HG02852 (cell line): ENCODE measurements around the gene TRPM1.

Source experiments
- ATAC-seq: cut with Tn5 transposase; IDR thresholded peaks from one replicate; pipeline ENCODE4 v1.9.1; 2021; ENCODE audit warnings: mild to moderate bottlenecking, moderate library complexity; ENCODE audit not compliant: unreplicated experiment

The TRPM1 gene

DNA sequence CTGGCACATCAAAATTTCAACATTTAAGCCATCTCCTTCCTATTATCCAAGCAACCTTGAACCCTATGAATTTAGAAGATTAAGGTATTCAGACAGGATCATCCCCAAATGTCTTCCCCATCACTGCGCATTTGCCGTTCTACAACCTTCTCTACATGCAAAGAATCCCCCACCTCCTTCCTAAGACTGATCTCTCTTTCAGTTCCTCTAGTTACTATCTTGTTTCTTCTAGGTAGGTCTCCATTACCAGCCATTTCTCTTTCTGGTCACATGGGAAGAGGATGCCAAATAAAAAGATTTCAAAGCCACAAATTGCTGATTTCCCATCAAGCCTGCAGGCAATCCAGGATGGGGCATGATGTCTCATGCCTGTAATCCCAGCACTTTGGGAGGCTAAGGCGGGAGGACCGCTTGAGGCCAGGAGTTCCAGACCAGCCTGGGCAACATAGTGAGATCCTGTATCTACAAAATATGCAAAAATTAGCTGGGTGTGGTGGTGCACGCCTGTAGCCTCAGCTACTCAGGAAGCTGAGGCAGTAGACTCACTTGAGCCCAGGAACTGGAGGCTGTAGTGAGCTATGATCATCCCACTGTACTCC is 80.4 kb downstream of the TRPM1 start:
- no peak for ATAC-seq

DNA sequence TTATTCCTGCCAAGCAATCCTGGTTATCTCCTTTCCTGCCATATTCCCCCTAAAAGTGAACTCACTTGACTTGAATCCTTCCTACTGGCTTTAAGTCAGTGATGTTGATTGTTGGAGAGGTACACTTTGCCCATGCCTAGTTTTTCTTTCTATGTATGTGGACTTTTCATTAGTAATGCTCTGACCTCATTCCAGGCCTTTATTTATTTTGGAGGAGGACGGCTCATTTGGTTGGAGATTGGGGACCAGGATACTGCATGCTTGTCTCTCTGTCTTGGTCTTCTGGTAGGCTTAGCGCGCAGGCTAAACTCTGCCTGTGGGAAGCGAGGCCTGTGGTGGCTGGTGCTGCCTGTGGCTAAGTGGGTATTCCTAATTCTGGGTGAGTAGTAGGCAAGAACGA is 81.0 kb downstream of the TRPM1 start:
- ATAC-seq, result no peak

DNA sequence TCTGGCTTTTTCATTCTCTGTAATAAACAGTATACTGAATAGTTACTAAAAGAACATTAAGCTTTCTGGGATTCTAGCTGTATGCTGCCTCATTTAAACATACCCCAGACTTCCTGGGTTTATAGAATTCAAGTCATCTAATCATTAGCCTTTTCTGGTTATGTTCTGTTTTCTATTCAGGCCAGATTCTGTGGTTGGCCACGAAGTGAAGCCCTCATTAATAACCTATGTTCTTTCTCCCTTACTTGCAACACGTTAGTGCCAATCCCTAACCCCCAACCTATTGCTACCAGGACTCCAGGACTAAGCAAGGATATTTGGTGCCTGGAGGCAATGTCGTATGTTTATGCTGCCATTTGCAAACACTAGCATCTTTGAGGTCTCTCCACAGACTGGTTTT is 81.5 kb downstream of the TRPM1 start:
- no peak for ATAC-seq

DNA sequence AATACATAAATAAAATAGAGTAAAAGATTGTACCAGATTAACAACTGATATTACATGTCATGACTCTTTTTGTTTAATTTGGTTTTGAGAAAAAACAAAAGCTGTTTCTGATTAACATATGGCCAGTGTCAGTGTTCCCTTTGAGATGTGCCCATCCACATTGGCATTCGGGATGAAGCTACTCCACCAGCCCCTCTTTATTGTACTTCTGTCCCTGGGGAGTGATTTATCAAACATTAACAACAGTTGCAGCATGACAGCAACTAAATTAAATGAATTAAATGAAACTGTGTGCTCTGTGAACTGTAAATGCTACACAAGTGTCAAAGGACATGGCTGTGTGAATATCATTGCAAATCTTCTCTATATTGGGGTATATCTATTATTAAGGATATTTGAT is 84.2 kb downstream of the TRPM1 start:
- no peak for ATAC-seq

DNA sequence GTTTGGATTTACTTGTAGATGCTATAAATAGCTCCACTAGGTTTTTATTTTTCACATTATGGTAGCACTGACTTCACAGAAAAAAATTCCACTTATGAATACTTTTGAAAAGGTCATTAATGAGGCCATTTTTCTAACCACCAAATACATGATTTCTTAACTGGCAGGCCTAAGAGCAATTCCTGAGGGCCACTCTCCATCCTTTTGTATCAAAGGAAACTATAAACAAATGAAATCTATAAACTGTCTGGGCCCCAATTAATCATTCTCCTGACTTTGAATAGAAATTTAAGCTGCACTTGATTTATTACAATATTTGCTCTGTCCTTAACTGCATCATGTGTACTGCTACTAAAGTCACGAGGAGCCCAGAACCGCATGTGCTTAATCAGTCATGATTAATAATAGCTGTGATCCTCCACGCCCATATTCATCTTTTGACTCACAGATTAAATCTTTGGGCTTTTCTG is 85.0 kb downstream of the TRPM1 start:
- ATAC-seq, result no peak

DNA sequence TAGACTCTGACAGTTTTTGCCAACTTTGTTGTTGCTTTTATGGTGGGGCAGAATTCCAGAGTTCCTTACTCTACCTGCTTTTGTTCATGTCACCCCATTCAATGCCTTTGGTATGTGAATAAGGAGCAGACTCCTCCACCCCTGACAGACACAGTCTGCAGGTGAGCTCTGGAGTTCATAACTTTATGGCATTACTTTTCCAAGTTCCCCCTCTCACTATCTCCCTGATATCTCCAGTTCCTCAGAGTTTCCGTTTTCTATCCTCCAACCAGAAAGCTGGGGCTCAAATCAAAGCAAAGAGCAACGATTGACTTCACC is 87.0 kb downstream of the TRPM1 start:
- ATAC-seq, result no peak

DNA sequence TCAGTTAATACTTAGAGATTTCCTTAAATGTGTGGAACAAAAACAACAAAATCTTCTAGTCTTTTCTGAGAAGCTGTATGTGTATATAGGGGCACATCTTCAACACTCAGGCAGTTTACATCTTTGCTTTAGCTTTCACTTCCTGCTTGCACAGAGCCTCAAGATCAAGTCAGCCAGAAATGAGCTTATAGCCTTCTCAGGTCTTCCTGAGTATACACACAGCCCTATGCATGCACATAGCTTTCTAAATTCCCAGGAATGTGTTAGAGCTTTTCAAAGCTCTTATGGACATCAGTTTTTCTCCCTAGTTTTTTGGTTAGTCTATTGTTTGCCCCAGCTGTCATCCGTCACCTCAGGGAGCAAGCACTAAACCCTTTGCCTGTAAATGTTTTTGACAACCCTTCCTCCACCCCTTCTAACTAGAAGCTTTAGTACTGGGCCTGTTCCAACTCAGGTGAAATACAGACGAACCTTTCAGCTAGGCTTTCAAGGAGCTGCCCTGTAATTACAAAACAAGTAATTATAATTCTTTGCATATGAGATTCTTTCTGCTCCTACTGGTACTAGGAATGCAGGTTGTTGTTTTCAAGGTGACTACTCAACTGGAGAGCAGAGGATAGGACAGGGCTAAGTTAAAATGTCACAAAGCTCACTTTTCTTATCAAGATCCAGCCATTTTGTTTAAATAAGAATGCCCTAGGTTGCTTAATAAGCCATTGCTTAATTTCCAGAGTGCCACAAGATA is 87.5 kb downstream of the TRPM1 start:
- peak; percentile 91 for ATAC-seq

DNA sequence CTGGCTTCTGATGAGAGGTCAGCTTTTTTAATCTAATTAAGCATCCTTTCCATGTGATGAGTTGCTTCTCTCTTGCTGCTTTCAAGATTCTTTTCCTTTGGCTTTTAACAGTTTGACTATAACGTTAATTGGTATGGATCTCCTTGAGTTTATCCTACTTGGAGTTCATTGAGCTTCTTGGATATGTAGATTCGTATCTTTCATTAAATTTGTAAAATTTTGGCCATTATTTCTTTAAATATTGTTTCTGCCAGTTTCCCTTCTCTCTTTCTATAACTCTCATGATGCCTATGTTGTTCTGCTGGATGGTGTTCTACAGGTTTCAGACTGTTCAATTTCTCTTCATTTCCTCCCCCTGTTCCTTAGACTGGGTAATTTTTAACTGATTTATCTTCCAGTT is 89.1 kb downstream of the TRPM1 start:
- ATAC-seq, result no peak

DNA sequence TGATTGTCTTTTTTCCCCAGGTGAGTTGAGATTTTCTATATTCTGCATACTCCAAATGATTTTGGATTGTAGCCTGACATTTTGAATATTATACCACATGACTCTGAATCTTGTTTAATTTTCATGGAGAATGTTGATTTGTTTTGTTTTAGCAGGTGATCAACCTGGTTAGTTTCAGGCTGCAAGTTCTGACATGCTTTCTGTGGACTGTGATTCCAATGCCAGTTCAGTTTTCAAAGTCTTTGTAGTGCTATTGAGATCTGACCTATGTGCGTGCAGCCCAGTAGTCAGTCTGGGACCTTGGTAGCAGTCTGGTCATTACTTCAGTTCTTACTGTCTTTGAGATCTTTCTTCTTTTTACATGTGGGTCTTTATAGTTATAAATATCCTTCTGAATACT is 91.5 kb downstream of the TRPM1 start:
- no peak for ATAC-seq

DNA sequence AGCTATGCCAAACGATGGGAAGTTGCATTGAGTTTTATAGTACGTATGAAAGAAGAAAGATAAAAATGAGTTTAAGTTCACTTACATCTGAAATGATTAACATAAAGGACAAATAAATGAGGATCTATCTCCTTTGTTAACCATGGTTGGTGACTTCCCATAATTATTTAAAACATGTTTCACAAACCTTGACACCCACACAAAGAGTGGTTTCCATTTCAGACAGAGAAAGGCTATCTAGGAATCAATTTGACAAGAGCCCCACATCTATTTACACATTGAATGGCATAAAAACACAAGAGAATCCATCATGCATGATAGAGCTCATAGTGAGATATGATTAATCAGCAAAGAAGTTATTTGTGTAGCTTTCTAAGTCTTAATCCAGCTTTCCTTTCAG is 95.9 kb downstream of the TRPM1 start:
- no peak for ATAC-seq

DNA sequence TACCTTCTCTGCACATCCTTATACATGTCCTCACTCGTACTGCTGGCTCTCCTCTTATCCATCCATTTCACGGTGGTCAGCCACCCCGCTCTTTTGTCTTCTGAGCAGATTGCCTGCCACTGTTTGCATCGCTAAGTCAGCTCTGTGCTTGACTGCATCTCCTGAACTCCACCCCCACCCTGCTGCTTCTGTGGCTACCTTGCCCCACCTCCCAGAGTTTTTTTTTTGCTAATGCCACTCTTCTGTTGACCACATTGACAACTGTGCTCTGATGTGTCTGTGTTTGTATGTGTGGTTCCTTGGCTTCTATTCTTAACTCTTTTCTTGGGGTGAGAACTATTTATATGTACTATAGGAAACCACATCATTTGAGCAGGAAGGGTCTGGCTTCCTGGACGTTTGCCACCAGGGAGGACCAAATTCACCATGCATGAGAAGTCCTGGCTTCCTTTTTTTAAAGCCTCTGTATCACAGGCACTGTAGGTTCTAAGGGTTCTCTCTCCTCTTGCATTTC is 97.2 kb downstream of the TRPM1 start:
- ATAC-seq, result peak; percentile 85

DNA sequence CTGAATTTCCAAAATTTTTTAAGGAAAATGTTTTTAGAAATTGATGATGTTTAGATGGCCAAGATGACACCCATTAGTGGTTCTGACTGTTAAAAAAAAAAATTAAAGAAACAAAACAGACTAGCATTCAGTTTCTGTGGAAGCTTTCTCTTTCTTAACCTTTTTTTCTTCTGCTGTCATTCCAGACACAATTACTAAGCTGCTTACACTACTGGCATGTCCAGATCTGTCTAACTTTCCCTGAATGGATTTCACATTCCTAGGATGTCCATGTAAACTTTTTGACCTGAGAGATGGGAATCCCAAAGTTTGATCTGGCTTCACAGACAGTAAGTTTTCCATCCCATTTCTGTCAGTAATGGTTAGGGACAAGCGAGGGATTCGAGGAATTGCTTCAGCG is 99.8 kb downstream of the TRPM1 start:
- ATAC-seq, result no peak

DNA sequence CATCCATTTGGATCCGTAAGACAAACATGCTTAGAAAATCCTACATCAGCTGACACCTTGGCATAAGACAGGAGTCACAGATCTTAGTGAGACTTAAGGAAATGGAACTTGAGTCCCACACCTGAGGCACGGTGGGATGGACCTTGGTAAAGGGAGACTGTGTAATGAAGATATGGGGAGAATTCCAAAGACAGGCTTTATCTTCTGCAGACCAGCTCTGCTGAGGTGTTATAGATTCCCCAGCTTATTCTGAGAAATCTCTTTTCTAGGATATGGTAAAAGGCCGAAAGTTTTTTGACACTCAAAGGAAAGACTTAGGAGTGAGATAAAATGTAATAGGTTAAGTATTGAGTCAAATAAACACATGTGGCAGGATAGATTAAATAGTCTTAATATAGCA is 101.8 kb downstream of the TRPM1 start:
- no peak for ATAC-seq

DNA sequence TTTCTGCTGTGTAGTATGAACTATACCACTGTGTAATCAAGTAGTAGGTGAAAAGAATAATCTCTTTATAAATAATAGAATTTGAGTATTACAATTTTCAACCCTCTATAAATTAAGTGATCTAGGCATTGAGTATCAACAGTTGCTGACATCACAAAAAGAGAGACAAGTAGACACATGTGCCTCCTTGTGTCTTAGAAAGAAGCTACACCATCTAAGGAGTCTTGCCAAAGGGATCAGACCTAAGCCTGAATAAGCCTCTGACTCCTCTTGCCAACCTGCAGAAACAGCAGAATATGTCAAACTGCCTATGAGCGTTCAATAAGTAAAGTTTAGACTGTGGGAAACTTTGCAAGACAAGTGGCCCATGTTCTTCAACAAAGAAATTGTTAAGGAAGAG is 104.3 kb downstream of the TRPM1 start:
- no peak for ATAC-seq

DNA sequence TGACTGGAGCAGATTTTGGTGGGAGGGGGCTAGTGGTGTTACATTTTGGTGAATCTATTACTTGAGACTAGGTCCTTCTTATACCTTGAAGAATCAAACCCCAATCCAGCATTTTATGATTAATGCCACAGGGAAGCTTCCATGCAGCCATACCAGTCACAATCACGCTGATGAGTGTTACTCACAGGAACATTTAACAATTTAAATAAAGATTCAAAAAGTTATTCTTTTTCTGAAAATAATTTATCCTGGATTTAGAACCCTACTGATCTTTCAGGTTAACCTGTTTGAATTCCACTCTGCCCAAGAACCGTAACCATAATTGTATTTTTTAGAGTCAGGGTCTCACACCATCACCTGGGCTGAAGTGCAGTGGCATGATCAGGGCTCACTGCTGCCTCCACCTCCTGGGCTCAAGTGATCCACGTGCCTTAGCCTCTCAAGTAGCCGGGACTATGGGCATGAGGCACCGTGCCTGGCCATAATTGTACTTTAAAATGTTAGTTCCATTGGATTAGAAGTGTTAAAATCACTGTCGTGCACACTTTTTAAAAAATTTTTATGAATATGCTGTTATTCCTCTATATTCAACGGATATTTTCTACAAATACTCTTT is 109.2 kb downstream of the TRPM1 start:
- ATAC-seq, result no peak

DNA sequence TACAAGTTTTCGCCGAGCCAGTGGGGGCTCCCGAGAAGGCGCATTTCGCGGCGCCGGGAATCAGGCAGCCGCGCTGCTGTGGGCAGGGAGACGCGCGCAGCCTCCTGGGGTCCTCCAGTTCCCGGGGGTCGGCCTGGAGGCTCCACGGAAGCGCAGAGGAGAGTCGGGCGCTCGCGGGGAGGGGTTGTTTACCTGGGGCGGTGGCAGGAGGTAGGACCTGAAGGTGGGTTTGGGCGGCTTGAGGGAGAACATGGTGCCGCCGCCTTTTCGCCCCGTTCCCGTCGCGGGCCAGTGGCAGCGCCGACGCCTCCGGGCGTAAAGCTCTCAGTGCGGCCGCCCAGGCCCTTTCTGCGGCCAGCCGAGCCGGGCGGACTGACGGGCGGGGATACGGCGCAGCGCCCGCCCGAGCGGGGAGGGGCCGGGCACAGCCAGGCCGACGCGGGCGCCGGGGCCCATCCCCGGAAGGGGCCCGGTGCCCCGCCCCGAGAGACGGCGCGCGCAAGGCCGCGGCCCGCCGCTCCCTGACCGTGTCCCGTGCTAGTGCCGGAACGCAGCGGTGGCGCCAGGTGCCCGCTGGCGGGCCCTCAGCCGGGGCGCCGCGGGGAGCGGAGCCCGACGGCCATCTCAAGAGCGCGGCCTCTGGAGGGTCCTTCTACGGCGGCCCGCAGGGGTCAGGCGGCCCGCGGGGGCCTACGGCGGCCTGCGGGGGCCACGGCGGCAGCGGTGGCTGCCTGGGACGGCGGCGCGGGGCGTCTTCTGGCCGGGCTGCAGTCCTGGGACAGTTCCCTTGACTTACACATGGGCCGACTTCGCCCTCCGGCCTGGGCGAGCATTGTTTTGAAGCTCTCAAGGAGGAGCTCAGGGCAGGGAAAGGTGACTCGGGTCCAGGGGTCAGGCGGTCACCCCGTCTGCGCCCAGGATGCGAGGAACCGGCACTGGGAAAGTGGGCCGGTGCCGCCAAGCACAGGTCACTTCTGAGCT is 110.0 kb downstream of the TRPM1 start, which contains the start of gene MTMR10:
MTMR10 (minus strand) TSS at position 374 of the 981 bp plus-strand sequence; CDS start at position 252, 122 bp downstream.
- peak; percentile 85 for ATAC-seq

DNA sequence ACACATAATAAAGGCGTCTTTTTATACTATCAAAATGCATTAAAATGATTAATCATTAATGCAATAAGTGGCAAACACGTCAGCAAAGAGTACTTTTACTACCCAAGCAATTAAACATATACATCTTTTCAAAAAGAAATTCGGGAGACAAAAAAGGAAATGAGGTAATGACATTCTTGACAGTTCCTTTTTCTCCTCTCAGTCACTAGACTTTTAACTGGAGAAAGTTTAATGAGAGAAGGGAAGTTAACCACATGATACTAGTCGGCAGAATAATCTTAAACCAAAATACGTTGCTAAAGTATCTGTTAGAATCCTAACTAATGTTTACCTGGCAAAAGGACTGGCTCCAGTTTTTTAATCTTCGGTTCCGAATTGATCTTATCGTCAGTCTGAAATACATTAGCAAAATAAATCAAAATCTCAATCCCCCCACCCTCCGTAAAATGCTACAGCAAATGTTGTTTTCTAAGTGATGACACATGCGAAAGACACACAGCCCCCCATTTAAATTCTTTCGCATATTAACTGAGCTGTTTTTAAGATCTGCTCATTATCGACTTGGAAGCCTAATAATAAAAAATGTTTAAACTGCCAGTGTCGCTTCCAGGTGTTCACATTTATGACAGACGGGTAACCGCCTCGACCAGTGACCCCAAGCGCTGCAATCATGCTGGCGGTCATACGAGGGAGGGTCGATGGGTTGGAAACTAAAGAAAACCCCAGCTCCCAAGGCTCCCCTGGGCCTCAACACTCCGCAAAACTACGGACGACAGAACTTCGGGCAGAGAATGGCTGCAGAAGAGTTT is 110.9 kb downstream of the TRPM1 start:
- ATAC-seq, result peak; percentile 16

DNA sequence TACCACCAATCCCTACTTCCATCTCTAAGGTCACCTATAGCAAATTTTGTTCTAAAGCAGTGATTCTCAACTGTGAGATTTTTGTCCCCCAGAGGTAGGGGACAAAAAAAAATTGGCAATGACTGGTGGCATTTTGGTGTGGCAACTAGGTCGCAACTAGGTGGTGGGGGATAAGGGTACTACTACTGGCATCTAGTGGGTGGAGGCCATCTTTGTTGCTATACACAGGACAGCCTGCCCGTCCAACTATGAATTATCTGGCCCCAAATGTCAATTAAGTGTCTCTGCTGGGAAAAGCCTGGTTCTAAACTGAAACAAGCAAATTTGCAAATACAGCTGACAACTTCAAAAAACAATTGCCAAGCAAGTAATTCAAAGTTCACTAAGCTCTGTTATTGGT is 111.5 kb downstream of the TRPM1 start:
- ATAC-seq, result no peak

DNA sequence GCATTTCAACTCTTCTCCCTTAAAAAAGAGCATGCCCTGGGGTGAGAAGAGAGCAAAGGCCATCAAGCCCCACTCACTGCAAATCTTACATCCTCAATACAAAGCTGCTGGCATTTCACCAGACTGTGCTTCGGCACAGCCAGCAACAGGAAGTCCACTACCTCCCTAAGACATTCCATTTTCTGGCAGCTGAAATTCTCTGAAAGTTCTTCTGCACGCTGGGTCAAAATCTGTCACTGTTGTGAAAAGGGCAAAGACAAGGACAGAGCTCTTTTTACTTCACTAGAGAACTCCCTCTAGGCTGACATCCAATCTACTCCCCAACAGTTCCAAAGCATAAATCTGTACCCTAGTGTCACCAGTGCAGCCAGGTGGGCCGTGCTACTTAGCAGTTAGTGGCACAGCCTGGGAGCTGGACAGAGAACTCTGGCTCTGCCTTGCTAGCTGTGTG is 116.4 kb downstream of the TRPM1 start:
- ATAC-seq, result no peak

DNA sequence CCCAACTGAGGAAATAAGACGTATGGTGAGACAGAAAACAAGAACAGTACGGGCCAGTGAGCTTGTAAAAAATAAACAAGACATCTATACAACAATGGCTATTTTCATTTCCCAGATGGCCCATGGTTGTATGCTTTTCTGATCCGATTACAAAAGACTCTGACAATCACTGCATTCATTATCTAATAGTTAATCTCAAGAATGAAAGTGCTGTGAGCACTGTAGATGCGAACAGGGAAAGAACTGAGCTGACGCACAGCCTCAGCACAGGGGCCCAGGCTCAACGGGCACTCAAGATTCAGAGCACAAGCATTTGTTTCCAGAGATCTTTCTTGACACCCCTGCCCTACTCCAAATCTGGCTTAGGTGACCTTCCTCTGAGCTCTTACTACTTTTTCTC is 117.0 kb downstream of the TRPM1 start:
- ATAC-seq, result no peak
